RWPE1 (cell line): ENCODE results near the gene RETREG1.
A peak's percentile ranks its signal among the peaks of the same experiment; 100 is the strongest.

Experiments used
- CTCF ChIA-PET: fragments of 350-600 bp; sonication (Branson Sonifier 250); formaldehyde crosslinking; extraction: SDS; loops from one replicate; lab custom pipeline; 2021; lab: Yijun Ruan, JAX
- POLR2A ChIA-PET: fragments of 400-600 bp; formaldehyde crosslinking; extraction: SDS; loops from one replicate; lab custom pipeline; 2020; ENCODE audit warnings: antibody characterized with exemption; ENCODE audit not compliant: low non-redundant PET; lab: Yijun Ruan, JAX
- DNase-seq: peaks from one replicate; pipeline ENCODE4 v3.0.0; 2012; ENCODE audit warnings: low spot score
- H3K27ac ChIP-seq: fragments of 450-650 bp; 2 replicates; pipeline ENCODE4 v1.5.1; 2017
- CTCF ChIP-seq: fragments of 450-650 bp; conservative IDR thresholded peaks from 2 replicates; pipeline ENCODE4 v1.5.1; 2017; ENCODE audit warnings: low read depth, mild to moderate bottlenecking

Gene RETREG1

GRCh38 chr5:16520841-16521240, 96.0 kb downstream of the RETREG1 start:
- H3K27ac ChIP-seq = no peak overlapping the region
- TF ChIP-seq CTCF = no peak
- no peak for DNase-seq
- POLR2A ChIA-PET = no interaction called here
- CTCF ChIA-PET = interaction anchor here (0.6 kb wide), 1 partner anchor 81 kb away, joined by 4 read pairs; no protein-coding TSS in a partner anchor

- ChIA-PET POLR2A (no interaction called here), CTCF (interaction anchor here (0.6 kb wide), 1 partner anchor 784 kb away, joined by 3 read pairs; no protein-coding TSS in a partner anchor)
- DNase-seq = no peak
- TF ChIP-seq CTCF = no peak
- no peak overlapping the region for H3K27ac ChIP-seq
Observed at GRCh38 chr5:16519435-16519834, 97.4 kb downstream of the RETREG1 start.

GRCh38 chr5:16518606-16519005, 98.2 kb downstream of the RETREG1 start:
- CTCF ChIA-PET = interaction anchor here (0.7 kb wide), 1 partner anchor 32 kb away, joined by 3 read pairs; no protein-coding TSS in a partner anchor
- POLR2A ChIA-PET = no interaction called here
- TF ChIP-seq CTCF = no peak
- DNase-seq = no peak
- no peak overlapping the region for H3K27ac ChIP-seq

- H3K27ac ChIP-seq = no peak overlapping the region
- ChIA-PET CTCF (interaction anchor here (0.7 kb wide), 1 partner anchor 52 kb away, joined by 4 read pairs; no protein-coding TSS in a partner anchor), POLR2A (no interaction called here)
- no peak for TF ChIP-seq CTCF
- no peak for DNase-seq
Observed at GRCh38 chr5:16515532-16515931, 101.3 kb downstream of the RETREG1 start.

GRCh38 chr5:16510098-16510497, 106.7 kb downstream of the RETREG1 start:
- peak overlapping the region; percentile 85 for H3K27ac ChIP-seq
- DNase-seq = no peak
- no peak for TF ChIP-seq CTCF
- POLR2A ChIA-PET = interaction anchor here (0.6 kb wide), 1 partner anchor 20 kb away, joined by 3 read pairs; no protein-coding TSS in a partner anchor
- CTCF ChIA-PET = no interaction called here

- H3K27ac ChIP-seq = peak overlapping the region; percentile 85
- peak; percentile 88 for DNase-seq
- CTCF ChIA-PET = no interaction called here
- no peak for TF ChIP-seq CTCF
- POLR2A ChIA-PET = no interaction called here
Observed at GRCh38 chr5:16508730-16509531, 107.9 kb downstream of the RETREG1 start.
